Measurements from ENCODE around the gene CDKN3.

- no peak for TF ChIP-seq EZH2 (IDR thresholded peaks at IDR 0.05)
- no peak for TF ChIP-seq POLR2AphosphoS5 (IDR thresholded peaks at IDR 0.05; ENCODE audit: borderline replicate concordance, low read depth, low read length)
Observed at GRCh38 chr14:54410215-54410614, 13.4 kb downstream of the CDKN3 start.

All from SK-N-MC (cell line).